ENCODE measurements around the gene HOXC6. TPM values are rescaled to one million over a fixed set of nuclear protein-coding genes. Genes with fewer than 3 reads are reported as not detected.

The HOXC6 gene
- total RNA-seq, 1 donor = 7.2 TPM

- peaks cover 56% of the 10 kb centered on the region for H3K4me1 ChIP-seq (ENCODE audit: insufficient read depth, low read length)
- H2AFZ ChIP-seq (ENCODE audit: low read length) = peak overlapping the region; percentile 56
- peaks cover 10% of the 10 kb centered on the region for H4K20me1 ChIP-seq (ENCODE audit: insufficient read depth, low read length)
- H3K79me2 ChIP-seq (ENCODE audit: insufficient read depth, low read length) = peaks cover 81% of the 10 kb centered on the region
- H3K36me3 ChIP-seq (ENCODE audit: insufficient read depth, low read length) = no peaks in the 10 kb centered on the region
- no peaks in the 10 kb centered on the region for H3K27me3 ChIP-seq (ENCODE audit: insufficient read depth, low read length)
- peak overlapping the region; percentile 74 for H3K4me3 ChIP-seq (ENCODE audit: insufficient read depth, low read length)
- H3K9me3 ChIP-seq (ENCODE audit: low read depth, low read length) = no peaks in the 10 kb centered on the region
- peak overlapping the region; percentile 90 for H3K4me2 ChIP-seq (ENCODE audit: insufficient read depth, low read length)
- peak; percentile 95 for DNase-seq (ENCODE audit: insufficient read length, low spot score, missing footprints)
- H3K27ac ChIP-seq (ENCODE audit: low read depth, low read length) = peak overlapping the region; percentile 54
- TF ChIP-seq, protein P1, sequence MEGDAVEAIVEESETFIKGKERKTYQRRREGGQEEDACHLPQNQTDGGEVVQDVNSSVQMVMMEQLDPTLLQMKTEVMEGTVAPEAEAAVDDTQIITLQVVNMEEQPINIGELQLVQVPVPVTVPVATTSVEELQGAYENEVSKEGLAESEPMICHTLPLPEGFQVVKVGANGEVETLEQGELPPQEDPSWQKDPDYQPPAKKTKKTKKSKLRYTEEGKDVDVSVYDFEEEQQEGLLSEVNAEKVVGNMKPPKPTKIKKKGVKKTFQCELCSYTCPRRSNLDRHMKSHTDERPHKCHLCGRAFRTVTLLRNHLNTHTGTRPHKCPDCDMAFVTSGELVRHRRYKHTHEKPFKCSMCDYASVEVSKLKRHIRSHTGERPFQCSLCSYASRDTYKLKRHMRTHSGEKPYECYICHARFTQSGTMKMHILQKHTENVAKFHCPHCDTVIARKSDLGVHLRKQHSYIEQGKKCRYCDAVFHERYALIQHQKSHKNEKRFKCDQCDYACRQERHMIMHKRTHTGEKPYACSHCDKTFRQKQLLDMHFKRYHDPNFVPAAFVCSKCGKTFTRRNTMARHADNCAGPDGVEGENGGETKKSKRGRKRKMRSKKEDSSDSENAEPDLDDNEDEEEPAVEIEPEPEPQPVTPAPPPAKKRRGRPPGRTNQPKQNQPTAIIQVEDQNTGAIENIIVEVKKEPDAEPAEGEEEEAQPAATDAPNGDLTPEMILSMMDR (IDR thresholded peaks at IDR 0.05; ENCODE audit: extremely low read depth, low read depth, low read length) = no peak
Measured at GRCh38 chr12:54009171-54010052, 18.8 kb upstream of the HOXC6 start.

GRCh38 chr12:54010053-54010971, 17.9 kb upstream of the HOXC6 start:
- Histone ChIP-seq H2AFZ (ENCODE audit: low read length) (no peak overlapping the region), H3K4me2 (ENCODE audit: insufficient read depth, low read length) (peak overlapping the region; percentile 90), H3K9me3 (ENCODE audit: low read depth, low read length) (no peaks in the 10 kb centered on the region), H3K36me3 (ENCODE audit: insufficient read depth, low read length) (no peaks in the 10 kb centered on the region), H3K27ac (ENCODE audit: low read depth, low read length) (peak overlapping the region; percentile 20), H3K79me2 (ENCODE audit: insufficient read depth, low read length) (peaks cover 84% of the 10 kb centered on the region), H3K4me1 (ENCODE audit: insufficient read depth, low read length) (peaks cover 56% of the 10 kb centered on the region), H3K4me3 (ENCODE audit: insufficient read depth, low read length) (peak overlapping the region; percentile 74), H4K20me1 (ENCODE audit: insufficient read depth, low read length) (peaks cover 10% of the 10 kb centered on the region), H3K27me3 (ENCODE audit: insufficient read depth, low read length) (no peaks in the 10 kb centered on the region)
- TF ChIP-seq, protein P1 (IDR thresholded peaks at IDR 0.05; ENCODE audit: extremely low read depth, low read depth, low read length) = no peak
- DNase-seq (ENCODE audit: insufficient read length, low spot score, missing footprints) = peak; percentile 80

- Histone ChIP-seq H3K27ac (ENCODE audit: low read depth, low read length) (peak overlapping the region; percentile 22), H3K4me2 (ENCODE audit: insufficient read depth, low read length) (peak overlapping the region; percentile 90), H3K4me3 (ENCODE audit: insufficient read depth, low read length) (peak overlapping the region; percentile 74), H4K20me1 (ENCODE audit: insufficient read depth, low read length) (peaks cover 7% of the 10 kb centered on the region), H3K4me1 (ENCODE audit: insufficient read depth, low read length) (peaks cover 59% of the 10 kb centered on the region), H3K27me3 (ENCODE audit: insufficient read depth, low read length) (no peaks in the 10 kb centered on the region), H3K9me3 (ENCODE audit: low read depth, low read length) (no peaks in the 10 kb centered on the region), H3K36me3 (ENCODE audit: insufficient read depth, low read length) (no peaks in the 10 kb centered on the region), H2AFZ (ENCODE audit: low read length) (no peak overlapping the region), H3K79me2 (ENCODE audit: insufficient read depth, low read length) (peaks cover 84% of the 10 kb centered on the region)
- TF ChIP-seq, protein P1 (IDR thresholded peaks at IDR 0.05; ENCODE audit: extremely low read depth, low read depth, low read length) = no peak
- DNase-seq (ENCODE audit: insufficient read length, low spot score, missing footprints) = no peak
Measured at GRCh38 chr12:54010972-54011664, 17.1 kb upstream of the HOXC6 start.
